ENCODE data around the gene TRIP4.
"Not testable (repeated sequence)": the region's sequence is repeated elsewhere in the genome, so short reads cannot be mapped to it uniquely, and the experiment has no call there.

TRIP4 gene
- total RNA-seq, result 10.2 to 17.6 (median 13.0) reads per million in 3 donors

GRCh38 chr15:64387562-64388168, at the start of gene TRIP4:
TSS of gene TRIP4 (plus strand) at chr15:64387836. CDS start at chr15:64387864, 28 bp downstream.
- Histone ChIP-seq H3K27me3 (replicated peaks; ENCODE audit: control insufficient read depth, insufficient read depth, low read length, poor library complexity, severe bottlenecking) (no peaks in the 10 kb centered on the region), H3K36me3 (ENCODE audit: control insufficient read depth, insufficient read depth, low read length) (no peaks in the 10 kb centered on the region), H3K4me3 (ENCODE audit: insufficient read depth, low read depth, low read length, poor library complexity, severe bottlenecking) (peak within 1 kb of the TSS; percentile 76), H3K9me3 (ENCODE audit: control insufficient read depth, low read length) (no peaks in the 10 kb centered on the region), H3K4me1 (ENCODE audit: control insufficient read depth, insufficient read depth, low read length, poor library complexity, severe bottlenecking) (peaks cover 7% of the 10 kb centered on the region), H3K27ac (ENCODE audit: insufficient read depth, low read length, poor library complexity, severe bottlenecking) (peak within 1 kb of the TSS; percentile 58)
- DNase-seq, result peak; percentile 91 to 95 (median 93)

- H3K27me3 ChIP-seq (replicated peaks; ENCODE audit: control insufficient read depth, insufficient read depth, low read length, poor library complexity, severe bottlenecking), result no peaks in the 10 kb centered on the region
- H3K27ac ChIP-seq (ENCODE audit: insufficient read depth, low read length, poor library complexity, severe bottlenecking), result no peak overlapping the region
- DNase-seq, result no peak
- no peak overlapping the region for H3K4me3 ChIP-seq (ENCODE audit: insufficient read depth, low read depth, low read length, poor library complexity, severe bottlenecking)
- peaks cover 10% of the 10 kb centered on the region for H3K36me3 ChIP-seq (ENCODE audit: control insufficient read depth, insufficient read depth, low read length)
- H3K4me1 ChIP-seq (ENCODE audit: control insufficient read depth, insufficient read depth, low read length, poor library complexity, severe bottlenecking), result no peaks in the 10 kb centered on the region
- no peaks in the 10 kb centered on the region for H3K9me3 ChIP-seq (ENCODE audit: control insufficient read depth, low read length)
Observed at GRCh38 chr15:64340355-64340754, 47.3 kb upstream of the TRIP4 start.

- no peak for DNase-seq
- no peak overlapping the region for H3K4me3 ChIP-seq (ENCODE audit: insufficient read depth, low read depth, low read length, poor library complexity, severe bottlenecking)
- no peaks in the 10 kb centered on the region for H3K4me1 ChIP-seq (ENCODE audit: control insufficient read depth, insufficient read depth, low read length, poor library complexity, severe bottlenecking)
- no peak overlapping the region for H3K27ac ChIP-seq (ENCODE audit: insufficient read depth, low read length, poor library complexity, severe bottlenecking)
- H3K36me3 ChIP-seq (ENCODE audit: control insufficient read depth, insufficient read depth, low read length), result peaks cover 10% of the 10 kb centered on the region
- no peaks in the 10 kb centered on the region for H3K9me3 ChIP-seq (ENCODE audit: control insufficient read depth, low read length)
- H3K27me3 ChIP-seq (replicated peaks; ENCODE audit: control insufficient read depth, insufficient read depth, low read length, poor library complexity, severe bottlenecking), result no peaks in the 10 kb centered on the region
Observed at GRCh38 chr15:64341961-64342360, 45.7 kb upstream of the TRIP4 start.

- no peak overlapping the region for H3K27ac ChIP-seq (ENCODE audit: insufficient read depth, low read length, poor library complexity, severe bottlenecking)
Observed at GRCh38 chr15:64343222-64343621, 44.4 kb upstream of the TRIP4 start.

GRCh38 chr15:64343841-64344240, 43.8 kb upstream of the TRIP4 start:
- no peak for DNase-seq
- Histone ChIP-seq H3K4me1 (ENCODE audit: control insufficient read depth, insufficient read depth, low read length, poor library complexity, severe bottlenecking) (no peaks in the 10 kb centered on the region), H3K27ac (ENCODE audit: insufficient read depth, low read length, poor library complexity, severe bottlenecking) (no peak overlapping the region), H3K9me3 (ENCODE audit: control insufficient read depth, low read length) (no peaks in the 10 kb centered on the region), H3K27me3 (replicated peaks; ENCODE audit: control insufficient read depth, insufficient read depth, low read length, poor library complexity, severe bottlenecking) (no peaks in the 10 kb centered on the region), H3K4me3 (ENCODE audit: insufficient read depth, low read depth, low read length, poor library complexity, severe bottlenecking) (no peak overlapping the region), H3K36me3 (ENCODE audit: control insufficient read depth, insufficient read depth, low read length) (peaks cover 10% of the 10 kb centered on the region)

More at GRCh38 chr15:64343222-64343621, 44.4 kb upstream of the TRIP4 start:
- no peaks in the 10 kb centered on the region for H3K9me3 ChIP-seq (ENCODE audit: control insufficient read depth, low read length)
- H3K27me3 ChIP-seq (replicated peaks; ENCODE audit: control insufficient read depth, insufficient read depth, low read length, poor library complexity, severe bottlenecking), result no peaks in the 10 kb centered on the region
- H3K36me3 ChIP-seq (ENCODE audit: control insufficient read depth, insufficient read depth, low read length), result peaks cover 10% of the 10 kb centered on the region
- DNase-seq, result no peak
- no peak overlapping the region for H3K4me3 ChIP-seq (ENCODE audit: insufficient read depth, low read depth, low read length, poor library complexity, severe bottlenecking)
- H3K4me1 ChIP-seq (ENCODE audit: control insufficient read depth, insufficient read depth, low read length, poor library complexity, severe bottlenecking), result no peaks in the 10 kb centered on the region

GRCh38 chr15:64344651-64345294, 42.9 kb upstream of the TRIP4 start:
- Histone ChIP-seq H3K4me3 (ENCODE audit: insufficient read depth, low read depth, low read length, poor library complexity, severe bottlenecking) (no peak overlapping the region), H3K27me3 (replicated peaks; ENCODE audit: control insufficient read depth, insufficient read depth, low read length, poor library complexity, severe bottlenecking) (no peaks in the 10 kb centered on the region), H3K4me1 (ENCODE audit: control insufficient read depth, insufficient read depth, low read length, poor library complexity, severe bottlenecking) (no peaks in the 10 kb centered on the region), H3K9me3 (ENCODE audit: control insufficient read depth, low read length) (no peaks in the 10 kb centered on the region), H3K27ac (ENCODE audit: insufficient read depth, low read length, poor library complexity, severe bottlenecking) (no peak overlapping the region), H3K36me3 (ENCODE audit: control insufficient read depth, insufficient read depth, low read length) (peaks cover 10% of the 10 kb centered on the region)
- DNase-seq, result no peak

GRCh38 chr15:64346242-64346641, 41.4 kb upstream of the TRIP4 start:
- H3K9me3 ChIP-seq (ENCODE audit: control insufficient read depth, low read length); H3K36me3 ChIP-seq (ENCODE audit: control insufficient read depth, insufficient read depth, low read length); H3K4me3 ChIP-seq (ENCODE audit: insufficient read depth, low read depth, low read length, poor library complexity, severe bottlenecking); DNase-seq; H3K27ac ChIP-seq (ENCODE audit: insufficient read depth, low read length, poor library complexity, severe bottlenecking); H3K27me3 ChIP-seq (replicated peaks; ENCODE audit: control insufficient read depth, insufficient read depth, low read length, poor library complexity, severe bottlenecking); H3K4me1 ChIP-seq (ENCODE audit: control insufficient read depth, insufficient read depth, low read length, poor library complexity, severe bottlenecking): not testable (repeated sequence)

GRCh38 chr15:64348455-64348854, 39.2 kb upstream of the TRIP4 start:
- H3K27ac ChIP-seq (ENCODE audit: insufficient read depth, low read length, poor library complexity, severe bottlenecking), result no peak overlapping the region
- no peaks in the 10 kb centered on the region for H3K36me3 ChIP-seq (ENCODE audit: control insufficient read depth, insufficient read depth, low read length)
- DNase-seq, result no peak
- H3K27me3 ChIP-seq (replicated peaks; ENCODE audit: control insufficient read depth, insufficient read depth, low read length, poor library complexity, severe bottlenecking), result no peaks in the 10 kb centered on the region
- no peak overlapping the region for H3K4me3 ChIP-seq (ENCODE audit: insufficient read depth, low read depth, low read length, poor library complexity, severe bottlenecking)
- no peaks in the 10 kb centered on the region for H3K9me3 ChIP-seq (ENCODE audit: control insufficient read depth, low read length)
- no peaks in the 10 kb centered on the region for H3K4me1 ChIP-seq (ENCODE audit: control insufficient read depth, insufficient read depth, low read length, poor library complexity, severe bottlenecking)

GRCh38 chr15:64349375-64349774, 38.3 kb upstream of the TRIP4 start:
- Histone ChIP-seq H3K4me1 (ENCODE audit: control insufficient read depth, insufficient read depth, low read length, poor library complexity, severe bottlenecking) (no peaks in the 10 kb centered on the region), H3K27ac (ENCODE audit: insufficient read depth, low read length, poor library complexity, severe bottlenecking) (no peak overlapping the region), H3K27me3 (replicated peaks; ENCODE audit: control insufficient read depth, insufficient read depth, low read length, poor library complexity, severe bottlenecking) (no peaks in the 10 kb centered on the region), H3K36me3 (ENCODE audit: control insufficient read depth, insufficient read depth, low read length) (no peaks in the 10 kb centered on the region), H3K9me3 (ENCODE audit: control insufficient read depth, low read length) (no peaks in the 10 kb centered on the region), H3K4me3 (ENCODE audit: insufficient read depth, low read depth, low read length, poor library complexity, severe bottlenecking) (no peak overlapping the region)
- DNase-seq, result no peak

GRCh38 chr15:64351265-64351664, 36.4 kb upstream of the TRIP4 start:
- no peak overlapping the region for H3K4me3 ChIP-seq (ENCODE audit: insufficient read depth, low read depth, low read length, poor library complexity, severe bottlenecking)
- no peaks in the 10 kb centered on the region for H3K4me1 ChIP-seq (ENCODE audit: control insufficient read depth, insufficient read depth, low read length, poor library complexity, severe bottlenecking)
- H3K9me3 ChIP-seq (ENCODE audit: control insufficient read depth, low read length), result no peaks in the 10 kb centered on the region
- no peaks in the 10 kb centered on the region for H3K27me3 ChIP-seq (replicated peaks; ENCODE audit: control insufficient read depth, insufficient read depth, low read length, poor library complexity, severe bottlenecking)
- H3K27ac ChIP-seq (ENCODE audit: insufficient read depth, low read length, poor library complexity, severe bottlenecking), result no peak overlapping the region
- no peak for DNase-seq
- H3K36me3 ChIP-seq (ENCODE audit: control insufficient read depth, insufficient read depth, low read length), result no peaks in the 10 kb centered on the region

All from effector memory CD4-positive, alpha-beta T cell (primary cell).